ENCODE results near the gene NAA30.

GRCh38 chr14:57464008-57464730, 73.8 kb downstream of the NAA30 start:
- TF ChIP-seq, protein P1, sequence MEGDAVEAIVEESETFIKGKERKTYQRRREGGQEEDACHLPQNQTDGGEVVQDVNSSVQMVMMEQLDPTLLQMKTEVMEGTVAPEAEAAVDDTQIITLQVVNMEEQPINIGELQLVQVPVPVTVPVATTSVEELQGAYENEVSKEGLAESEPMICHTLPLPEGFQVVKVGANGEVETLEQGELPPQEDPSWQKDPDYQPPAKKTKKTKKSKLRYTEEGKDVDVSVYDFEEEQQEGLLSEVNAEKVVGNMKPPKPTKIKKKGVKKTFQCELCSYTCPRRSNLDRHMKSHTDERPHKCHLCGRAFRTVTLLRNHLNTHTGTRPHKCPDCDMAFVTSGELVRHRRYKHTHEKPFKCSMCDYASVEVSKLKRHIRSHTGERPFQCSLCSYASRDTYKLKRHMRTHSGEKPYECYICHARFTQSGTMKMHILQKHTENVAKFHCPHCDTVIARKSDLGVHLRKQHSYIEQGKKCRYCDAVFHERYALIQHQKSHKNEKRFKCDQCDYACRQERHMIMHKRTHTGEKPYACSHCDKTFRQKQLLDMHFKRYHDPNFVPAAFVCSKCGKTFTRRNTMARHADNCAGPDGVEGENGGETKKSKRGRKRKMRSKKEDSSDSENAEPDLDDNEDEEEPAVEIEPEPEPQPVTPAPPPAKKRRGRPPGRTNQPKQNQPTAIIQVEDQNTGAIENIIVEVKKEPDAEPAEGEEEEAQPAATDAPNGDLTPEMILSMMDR (IDR thresholded peaks at IDR 0.05) = no peak
- TF ChIP-seq POLR2A (IDR thresholded peaks at IDR 0.05; ENCODE audit: low read depth) (no peak), POLR2AphosphoS5 (IDR thresholded peaks at IDR 0.05) (no peak), EP300 (IDR thresholded peaks at IDR 0.05) (no peak)

All from esophagus muscularis mucosa (tissue), 4 donors.